Measurements from ENCODE around the gene AKAP5.

The AKAP5 gene

DNA sequence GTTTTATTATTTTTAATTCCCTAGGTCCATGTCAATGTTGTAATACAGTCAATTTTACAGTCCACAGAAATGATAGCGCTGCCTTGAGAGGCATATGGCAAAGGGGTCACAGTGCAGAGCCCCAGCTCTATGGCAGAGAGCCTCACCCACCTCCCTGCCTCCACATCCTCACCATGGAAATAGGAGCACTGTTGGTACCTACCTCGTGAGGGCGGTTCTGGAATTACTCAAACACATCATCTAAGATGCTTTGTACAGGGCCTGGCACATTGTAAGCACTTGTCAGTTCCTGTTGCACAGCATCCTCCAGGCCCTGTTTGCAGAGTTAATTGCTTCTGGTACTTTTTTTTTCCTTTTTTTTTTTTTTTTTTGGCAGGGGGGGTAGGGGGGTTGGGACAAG lies 4.1 kb upstream of the AKAP5 start:
- no peak for DNase-seq (ENCODE audit: low spot score)

DNA sequence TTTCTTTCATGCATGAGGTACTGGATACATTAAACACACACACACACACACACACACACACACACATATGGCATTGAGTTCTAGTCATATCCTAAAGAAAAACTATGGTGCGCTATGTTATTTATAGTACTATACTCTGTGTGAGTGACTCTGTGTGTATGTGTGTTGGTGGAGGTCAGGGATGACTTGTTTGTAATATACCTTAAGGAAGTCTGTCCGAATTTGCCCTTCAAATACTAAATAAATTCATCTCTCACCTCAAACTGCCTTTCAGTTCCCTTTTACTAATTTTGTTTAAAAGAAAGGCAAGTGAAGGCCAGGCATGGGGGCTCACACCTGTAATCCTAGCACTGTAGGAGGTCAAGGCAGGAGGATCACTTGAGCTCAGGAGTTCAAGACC lies 2.1 kb upstream of the AKAP5 start:
- no peak for DNase-seq (ENCODE audit: low spot score)

DNA sequence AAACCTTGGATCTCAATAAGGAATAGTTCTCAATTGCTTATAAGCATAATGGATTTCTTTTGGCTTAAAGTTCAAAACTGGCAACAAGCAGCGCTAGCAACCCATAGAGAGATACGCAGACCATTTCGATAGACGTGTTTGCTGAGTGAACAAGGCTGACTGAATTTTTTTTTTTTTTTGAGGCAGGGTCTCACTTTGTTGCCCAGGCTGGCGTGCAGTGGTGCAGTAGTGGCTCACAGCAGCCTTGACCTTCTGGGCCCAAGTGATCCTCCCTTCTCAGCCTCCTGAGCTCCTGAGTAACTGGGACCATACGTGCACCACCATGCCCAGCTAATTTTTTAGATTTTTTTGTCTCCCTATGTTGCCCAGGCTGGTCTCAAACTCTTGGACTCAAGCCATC lies 1.4 kb upstream of the AKAP5 start:
- DNase-seq (ENCODE audit: low spot score) = no peak

DNA sequence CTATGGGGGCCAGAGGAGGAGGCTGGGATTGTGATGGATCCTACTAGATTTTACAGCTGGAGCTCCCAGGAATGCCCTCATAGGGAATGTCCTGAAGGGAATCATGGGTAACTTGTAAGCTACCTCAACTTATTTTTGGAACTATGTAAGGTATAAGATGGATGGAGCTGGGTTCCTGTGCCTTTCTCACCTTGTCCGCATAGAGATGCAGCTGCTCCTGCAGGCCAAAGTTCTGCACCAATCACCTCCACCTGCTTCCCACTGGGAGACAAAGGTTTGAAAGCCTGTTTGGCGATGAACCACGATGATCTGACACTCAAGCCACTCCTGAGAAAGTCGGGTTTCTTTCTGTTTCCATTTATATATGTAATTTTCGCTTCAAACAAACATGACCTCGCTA lies 648 bp upstream of the AKAP5 start:
- DNase-seq (ENCODE audit: low spot score) = peak; percentile 15

DNA sequence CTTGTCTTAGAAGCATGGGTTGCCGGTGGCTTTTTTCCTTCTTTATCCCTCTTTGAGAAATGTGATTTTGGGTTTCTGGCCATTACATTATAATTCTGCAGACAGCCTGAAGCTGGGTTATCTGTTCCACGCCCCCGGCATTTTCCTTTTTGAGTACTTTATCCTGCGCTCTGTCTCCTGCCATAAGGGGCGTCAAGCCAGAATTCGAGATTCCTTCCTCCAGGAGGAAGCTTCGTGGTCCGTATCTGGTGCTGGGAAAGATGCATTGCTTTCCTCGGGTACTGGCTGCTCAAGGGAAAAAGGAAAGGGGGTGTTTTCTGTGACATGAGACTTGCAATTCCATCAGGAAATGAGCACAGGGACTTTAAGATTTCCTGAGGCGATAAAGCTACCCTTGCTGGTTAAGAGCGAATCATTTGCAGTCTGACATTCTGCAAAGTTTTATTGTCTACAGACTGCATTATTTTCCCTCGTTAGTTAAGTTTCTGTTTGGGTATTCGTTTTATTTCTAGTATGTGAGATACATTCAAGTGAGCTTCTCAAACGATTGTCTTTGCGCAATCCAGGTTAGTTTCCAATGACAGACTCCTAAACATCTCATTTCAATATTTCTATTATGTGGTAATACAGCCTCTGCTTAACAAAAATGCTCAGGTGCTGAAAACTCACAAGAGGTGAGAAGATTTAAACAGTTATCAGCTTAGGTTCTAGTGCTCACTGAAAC lies 694 bp downstream of the AKAP5 start:
- peak; percentile 24 for DNase-seq (ENCODE audit: low spot score)

DNA sequence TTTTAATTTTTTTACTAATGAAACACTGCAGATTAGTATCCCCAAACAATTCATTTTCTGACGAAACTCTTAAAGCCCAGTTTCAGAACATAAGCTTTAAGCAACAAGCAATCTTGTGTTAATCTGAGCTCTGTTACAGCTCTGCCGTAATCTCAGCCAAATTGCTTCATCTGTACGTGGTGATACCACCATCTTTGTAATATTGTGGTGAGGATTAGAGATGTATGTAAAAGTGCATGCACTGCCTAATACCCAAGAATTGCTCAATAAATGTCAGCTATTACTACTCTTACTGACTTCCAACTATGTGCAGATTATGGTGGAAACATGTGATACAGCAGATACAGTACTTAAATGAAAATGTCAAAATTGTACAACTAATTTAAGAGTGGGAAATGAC lies 1.8 kb downstream of the AKAP5 start:
- no peak for DNase-seq (ENCODE audit: low spot score)

DNA sequence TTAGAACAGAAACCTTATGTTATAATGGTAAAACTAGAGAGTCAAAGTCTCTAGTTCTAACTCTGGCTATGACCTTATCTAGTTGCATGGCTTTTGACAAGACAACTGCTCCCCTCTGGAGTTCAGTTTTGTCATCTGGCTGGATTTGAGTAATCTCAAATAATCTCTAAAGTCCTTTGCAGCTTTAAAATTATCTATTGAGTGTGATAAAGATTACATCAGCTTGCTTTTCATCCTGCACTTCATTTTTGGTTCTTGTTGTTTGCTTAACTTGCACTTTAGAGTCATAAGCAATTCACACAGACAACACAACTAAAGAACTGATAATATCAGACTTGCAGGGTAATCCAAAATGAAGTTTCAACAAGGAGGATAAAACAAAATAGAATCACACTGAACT lies 2.3 kb downstream of the AKAP5 start:
- no peak for DNase-seq (ENCODE audit: low spot score)

DNA sequence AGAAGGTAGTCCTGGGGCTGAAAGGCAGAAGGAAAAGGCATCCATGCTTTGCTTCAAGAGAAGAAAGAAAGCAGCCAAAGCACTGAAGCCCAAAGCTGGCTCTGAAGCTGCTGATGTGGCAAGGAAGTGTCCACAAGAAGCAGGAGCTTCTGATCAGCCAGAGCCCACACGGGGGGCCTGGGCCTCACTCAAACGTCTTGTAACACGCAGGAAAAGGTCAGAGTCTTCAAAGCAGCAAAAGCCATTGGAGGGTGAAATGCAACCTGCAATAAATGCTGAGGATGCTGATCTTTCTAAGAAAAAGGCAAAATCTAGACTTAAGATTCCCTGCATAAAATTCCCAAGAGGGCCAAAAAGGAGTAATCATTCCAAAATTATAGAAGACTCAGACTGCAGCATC lies 3.2 kb downstream of the AKAP5 start:
- no peak for DNase-seq (ENCODE audit: low spot score)

DNA sequence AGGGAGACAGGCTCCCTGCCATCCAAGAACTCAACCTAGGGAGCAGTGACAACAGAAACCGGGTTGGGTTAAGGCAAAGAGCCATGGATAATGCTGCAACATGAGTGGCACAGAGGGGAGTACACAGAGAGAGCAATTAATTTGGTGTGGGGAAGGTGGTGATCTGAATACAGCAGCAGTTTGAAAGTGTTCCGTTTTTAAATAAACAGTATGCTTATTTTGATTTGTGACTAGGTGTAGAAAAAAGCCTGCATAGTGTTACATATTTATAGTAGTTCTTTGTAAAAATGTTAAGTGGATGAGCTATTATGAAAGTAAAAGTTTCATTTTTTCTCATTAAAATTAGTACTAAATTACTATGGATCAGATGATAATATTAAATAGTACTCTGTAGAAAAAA lies 8.7 kb downstream of the AKAP5 start:
- no peak for DNase-seq (ENCODE audit: low spot score)

DNA sequence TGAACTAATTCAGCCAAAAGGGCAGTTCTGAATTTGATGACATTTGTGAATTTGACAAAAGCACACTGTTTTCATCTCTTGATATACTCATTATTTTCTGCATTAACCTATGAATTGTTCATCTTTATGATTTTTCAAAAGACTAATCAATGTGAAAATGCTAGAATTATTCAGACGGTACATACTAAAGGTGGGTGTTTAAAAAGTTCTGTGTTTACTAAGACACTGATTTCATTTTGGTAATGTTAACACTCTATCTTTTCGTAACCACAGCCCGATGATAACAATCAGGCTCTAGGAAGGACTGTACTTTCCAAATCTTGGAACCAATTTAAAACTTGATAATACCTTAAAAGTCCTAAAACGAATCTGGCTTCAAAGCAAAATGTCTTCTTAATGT lies 9.4 kb downstream of the AKAP5 start:
- DNase-seq (ENCODE audit: low spot score) = no peak

DNA sequence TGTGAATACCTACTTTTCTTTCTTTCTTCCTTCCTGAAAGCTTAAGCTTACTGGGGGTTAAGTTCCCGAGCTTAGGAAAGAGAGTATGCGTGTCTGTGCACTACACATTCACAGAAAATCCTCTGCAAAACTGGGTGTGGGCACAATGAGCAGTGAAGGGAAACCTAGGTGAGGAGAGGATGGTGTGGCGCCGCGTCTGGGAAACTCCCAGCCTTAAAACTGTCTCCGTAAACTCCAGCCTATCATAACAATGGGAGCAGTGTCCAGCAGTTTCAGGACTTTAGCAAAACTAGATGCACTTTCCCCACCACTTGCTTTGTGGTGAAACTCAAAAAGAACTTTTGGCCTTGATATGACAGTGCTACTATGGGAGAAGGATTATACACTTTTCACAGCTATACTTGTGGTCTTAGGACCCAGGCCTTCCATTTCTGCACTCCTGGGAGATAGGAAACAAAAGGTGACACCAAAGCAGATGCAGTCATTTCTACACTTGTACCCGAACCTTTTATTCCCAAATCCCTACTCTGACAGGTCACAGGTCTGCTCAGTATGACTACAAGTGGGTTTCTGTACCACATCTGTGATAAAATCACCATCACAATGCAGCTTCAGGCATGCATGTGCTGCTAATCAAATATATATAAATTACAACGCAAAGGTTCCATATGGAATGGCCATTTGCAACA lies 10.4 kb downstream of the AKAP5 start:
- no peak for DNase-seq (ENCODE audit: low spot score)

DNA sequence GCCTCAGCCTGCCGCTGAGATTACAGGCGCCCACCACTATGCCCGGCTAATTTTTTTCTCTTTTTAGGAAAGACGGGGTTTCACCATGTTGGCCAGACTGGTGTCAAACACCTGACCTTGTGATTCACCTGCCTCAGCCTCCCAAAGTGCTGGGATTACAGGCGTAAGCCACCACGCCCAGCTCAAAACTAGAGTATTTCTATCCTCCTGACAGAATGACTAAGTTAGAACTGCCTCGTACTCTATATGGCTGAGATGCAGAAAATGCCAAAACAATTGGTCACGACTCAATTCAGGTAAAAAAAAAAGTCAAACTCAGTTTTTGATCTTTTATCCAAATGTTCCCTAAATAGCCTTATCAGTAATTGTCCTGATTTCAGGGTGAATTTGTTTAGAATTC lies 11.1 kb downstream of the AKAP5 start:
- no peak for DNase-seq (ENCODE audit: low spot score)

DNA sequence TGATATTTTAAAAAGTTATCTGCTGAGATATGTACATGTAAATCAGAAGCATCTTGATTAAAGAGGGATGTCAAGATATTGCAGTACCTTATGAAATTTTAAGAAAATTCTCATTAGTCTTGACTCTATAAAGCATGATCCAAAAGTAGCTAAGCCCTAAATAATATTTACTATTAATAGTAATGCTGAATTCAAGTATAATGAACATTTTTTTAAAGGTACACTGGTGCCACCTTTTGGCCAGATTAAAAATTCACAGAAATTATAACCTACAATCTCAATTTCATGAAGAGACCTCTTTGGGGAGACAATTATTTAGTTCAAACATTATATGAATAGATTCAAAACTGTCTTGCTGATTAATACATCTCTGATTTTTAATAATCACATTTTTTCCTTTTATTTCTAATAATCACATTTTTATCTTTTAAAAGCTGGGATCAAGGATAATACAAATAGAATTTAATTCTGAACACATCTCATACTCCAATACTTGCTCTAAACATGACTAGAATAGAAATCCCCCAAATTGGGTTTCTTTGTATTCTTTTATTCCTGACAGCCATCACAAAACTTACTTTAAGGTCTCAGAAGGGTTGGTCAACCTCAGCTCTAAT lies 13.4 kb downstream of the AKAP5 start:
- no peak for DNase-seq (ENCODE audit: low spot score)

DNA sequence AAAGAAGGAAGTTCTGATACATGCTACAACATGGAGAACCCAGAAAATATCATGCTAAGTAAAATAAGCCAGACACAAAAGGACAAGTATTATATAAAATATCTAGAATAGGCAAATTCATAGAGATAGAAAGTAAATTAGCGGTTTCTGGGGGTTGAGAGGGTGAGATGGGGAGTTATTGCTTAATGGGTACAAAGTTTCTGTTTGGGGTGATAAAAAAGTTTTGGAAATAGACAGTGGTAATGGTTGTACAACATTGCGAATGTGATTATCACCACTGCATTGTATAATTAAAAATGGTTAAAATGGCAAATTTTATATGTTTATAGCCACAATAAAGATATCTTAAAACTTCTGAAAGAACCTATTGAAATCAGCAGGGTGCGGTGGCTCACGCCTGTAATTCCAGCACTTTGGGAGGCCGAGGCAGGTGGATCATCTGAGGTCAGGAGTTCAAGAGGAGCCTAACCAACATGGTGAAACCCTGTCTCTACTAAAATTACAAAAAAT lies 23.3 kb downstream of the AKAP5 start:
- DNase-seq (ENCODE audit: low spot score) = no peak

DNA sequence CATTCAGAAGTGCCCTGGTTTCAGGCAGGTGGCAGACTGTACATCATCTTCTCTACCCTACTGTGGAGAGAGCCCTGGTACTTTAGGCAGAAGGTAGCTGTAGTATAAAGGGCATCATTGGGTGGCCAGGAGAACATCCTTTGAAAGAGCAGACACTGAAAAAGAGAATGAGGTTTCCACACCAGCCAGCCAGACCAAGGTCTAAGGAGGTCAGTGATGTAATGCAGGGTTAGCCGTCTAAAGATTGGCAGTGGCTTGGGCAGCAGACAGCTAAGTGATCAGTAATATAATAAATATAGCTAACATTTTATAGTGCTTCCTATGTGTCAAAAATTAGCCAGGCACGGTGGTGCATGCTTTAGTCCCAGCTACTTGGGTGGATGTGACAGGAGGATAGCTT lies 26.3 kb downstream of the AKAP5 start:
- no peak for DNase-seq (ENCODE audit: low spot score)

DNA sequence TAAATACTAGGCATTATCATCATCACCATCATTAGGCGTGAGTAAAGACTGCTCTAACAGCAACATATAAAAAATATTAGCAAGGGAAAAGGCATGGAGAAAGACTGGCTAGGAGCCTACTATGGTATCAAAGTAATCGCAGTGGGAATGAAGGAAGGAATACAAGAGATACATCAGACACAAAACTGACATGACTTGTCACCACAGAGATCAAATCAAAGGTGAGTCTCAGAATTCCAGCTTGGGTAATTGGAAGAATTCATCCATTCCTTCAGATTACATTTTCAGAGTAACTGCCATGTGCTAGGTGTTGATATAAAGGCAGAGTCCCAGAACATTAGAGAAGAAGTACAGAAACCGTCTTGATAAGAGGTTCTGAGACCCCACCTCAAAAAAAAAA lies 28.2 kb downstream of the AKAP5 start:
- no peak for DNase-seq (ENCODE audit: low spot score)

DNA sequence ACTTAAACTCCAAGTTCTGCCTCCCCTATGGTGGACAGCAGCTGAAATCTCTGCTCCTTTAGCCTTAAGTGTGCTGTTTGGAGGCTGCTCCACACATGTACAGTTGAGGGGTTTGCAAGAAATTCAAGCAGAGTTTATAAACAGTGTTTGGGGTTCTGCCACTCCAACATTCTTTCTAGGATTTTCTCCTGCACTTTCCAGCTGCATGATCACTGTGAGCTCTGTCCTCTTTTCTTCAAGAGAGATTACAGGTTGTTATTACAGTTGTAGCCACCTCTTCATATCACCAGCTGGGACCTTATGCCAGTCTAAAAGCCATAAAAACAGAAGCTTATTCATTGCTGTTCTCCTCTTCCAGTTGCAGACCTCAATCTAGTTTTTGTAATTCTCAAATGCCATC lies 30.0 kb downstream of the AKAP5 start:
- DNase-seq (ENCODE audit: low spot score) = no peak

DNA sequence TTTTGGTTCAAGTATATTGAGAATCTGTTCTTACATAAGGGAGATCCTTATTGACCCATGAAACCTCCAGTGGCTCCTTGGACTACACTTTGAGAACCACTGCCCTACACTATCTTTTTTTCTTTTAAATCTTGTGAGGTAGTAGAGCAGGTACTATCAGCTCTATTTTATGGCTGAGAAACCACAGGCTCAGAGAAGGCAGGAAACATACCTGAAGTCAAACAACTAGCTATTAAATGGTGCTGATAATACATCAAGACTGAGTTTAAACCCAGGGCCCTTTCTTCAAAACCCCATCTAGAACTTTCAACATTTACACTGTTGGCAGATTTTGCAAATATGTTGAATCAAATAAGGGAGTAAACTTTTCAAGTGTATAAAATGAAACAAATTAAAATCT lies 31.5 kb downstream of the AKAP5 start:
- DNase-seq (ENCODE audit: low spot score) = no peak

DNA sequence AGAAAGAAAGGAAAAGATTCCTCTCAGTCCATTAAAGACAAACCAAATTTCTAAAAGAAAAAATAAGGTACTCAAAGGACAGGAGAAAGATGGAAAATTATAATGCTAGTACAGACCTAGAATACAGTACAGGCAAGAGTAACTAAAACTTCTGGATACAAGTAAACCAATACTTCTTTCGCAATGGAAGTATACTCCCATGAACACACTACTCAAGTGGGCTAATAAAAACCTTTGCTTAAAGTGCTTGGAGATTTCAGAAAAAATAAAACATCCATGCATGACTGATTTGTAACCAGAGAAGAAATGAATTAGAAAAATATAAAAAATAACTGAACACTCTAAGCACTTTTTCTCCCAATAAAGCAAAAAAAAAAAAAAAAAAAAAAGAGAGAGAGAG lies 34.8 kb downstream of the AKAP5 start:
- no peak for DNase-seq (ENCODE audit: low spot score)

DNA sequence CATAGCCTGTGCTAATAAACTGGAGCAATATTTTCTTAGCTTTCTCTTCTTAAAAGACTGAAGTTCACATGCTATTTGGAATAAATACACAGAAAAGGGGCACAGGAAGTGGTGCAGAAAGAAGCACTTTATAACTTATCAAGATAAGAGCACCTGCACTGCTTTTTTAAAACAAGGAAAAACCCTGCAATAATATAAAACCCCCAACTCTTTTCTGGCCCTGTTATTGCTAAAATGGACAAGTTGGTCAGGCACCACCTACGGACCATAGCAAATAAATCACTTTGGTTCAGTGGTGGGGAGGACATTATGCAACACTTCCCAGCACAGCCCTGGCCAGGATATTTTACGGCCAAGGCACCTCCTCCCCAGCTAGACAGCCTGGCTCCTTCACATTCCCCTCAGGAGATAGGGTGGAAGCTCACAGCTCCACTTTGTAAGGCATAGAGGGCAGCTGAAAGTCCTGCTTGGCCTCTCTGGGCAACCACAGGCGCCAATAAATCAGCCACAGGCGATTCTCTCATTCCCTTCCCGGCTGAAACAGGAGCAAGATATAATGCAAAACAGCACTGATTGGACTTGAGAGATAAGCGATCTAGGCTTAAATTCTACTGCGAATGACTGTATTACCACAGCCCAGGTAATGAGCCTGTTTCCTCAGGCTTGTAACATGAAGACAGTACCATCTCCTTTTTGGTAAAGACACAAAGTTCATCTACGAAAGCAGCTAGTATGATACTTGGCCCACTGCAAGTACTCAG lies 36.3 kb downstream of the AKAP5 start:
- DNase-seq (ENCODE audit: low spot score) = peak; percentile 26

DNA sequence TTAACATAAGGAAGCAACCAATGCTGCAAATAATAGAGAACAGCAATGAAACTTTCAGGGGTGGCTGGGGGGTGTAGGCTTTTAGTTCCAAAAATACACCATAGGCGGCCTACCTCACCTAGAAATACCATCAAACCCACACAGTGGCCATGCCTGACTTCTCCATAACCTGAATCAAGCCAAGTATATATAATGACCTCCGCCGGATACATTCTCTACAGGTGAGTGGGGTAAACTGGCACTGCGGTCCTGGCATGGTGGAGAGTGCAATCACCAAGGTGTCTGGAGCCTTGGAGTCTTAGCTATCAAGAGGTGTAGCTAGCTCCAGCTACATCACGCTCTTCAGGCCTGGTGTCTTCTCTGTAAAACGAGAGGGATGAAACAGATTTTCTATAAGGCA lies 37.2 kb downstream of the AKAP5 start:
- DNase-seq (ENCODE audit: low spot score) = peak; percentile 46

DNA sequence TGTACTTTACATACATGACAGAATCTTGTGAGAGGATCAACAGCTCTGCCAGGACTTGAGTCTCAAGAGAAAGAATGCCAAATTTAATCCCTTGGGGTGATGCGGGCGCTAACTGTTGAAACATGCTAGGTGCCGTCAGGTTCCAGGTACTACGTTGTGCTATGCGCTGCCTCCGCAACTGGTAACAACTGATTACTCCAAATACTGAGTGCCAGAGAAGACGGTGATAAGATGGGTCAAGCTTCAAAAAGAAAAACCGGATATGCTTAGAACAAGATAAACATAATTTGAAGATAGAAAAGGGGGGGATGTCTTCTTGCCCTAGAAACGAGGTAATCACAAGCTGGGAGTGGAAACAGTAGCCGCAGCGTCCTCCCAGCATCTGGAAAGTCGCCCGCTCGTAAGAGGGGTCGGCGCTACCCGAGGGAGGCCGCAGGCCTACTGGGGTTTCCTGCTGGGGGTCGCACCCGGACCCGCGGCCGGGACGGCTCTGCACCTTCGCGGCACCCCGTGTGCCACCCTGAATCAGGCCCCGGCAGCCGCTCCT lies 37.7 kb downstream of the AKAP5 start:
- peak; percentile 22 for DNase-seq (ENCODE audit: low spot score)
